ENCODE measurements around the gene CD33.

- TF ChIP-seq RAD21 (IDR thresholded peaks at IDR 0.05 in 1 of 2, conservative IDR thresholded peaks at IDR 0.05 in 1 of 2; ENCODE audit: low read depth in 2 of 2, low read length in 2 of 2) (no peak), CTCF (IDR thresholded peaks at IDR 0.05; ENCODE audit: control extremely low read depth in 1 of 3, insufficient read depth in 1 of 3, low read depth in 1 of 3, low read length in 3 of 3) (no peak)
These were observed 678 bp upstream of the CD33 start for GRCh38 chr19:51224163-51224641.
